OCI-LY7 (cell line): ENCODE data around the gene UGCG. TPM values are rescaled to one million over a fixed set of nuclear protein-coding genes. Genes with fewer than 3 reads are reported as not detected.

ENCODE experiments used
- BruUV-seq: library from RNA; stranded (reverse); fragments of 400-500 nt; replicated peaks from 2 replicates; lab custom pipeline; 2021; lab: Mats Ljungman, UMichigan
- CTCF ChIA-PET: fragments of 300-600 bp; sonication (Branson Sonifier 250); formaldehyde crosslinking; loops from one replicate; lab custom pipeline; 2022; ENCODE audit warnings: antibody characterized with exemption; ENCODE audit not compliant: unreplicated experiment; lab: Charles Lee
- POLR2A ChIA-PET: fragments of 300-600 bp; sonication (Branson Sonifier 250); formaldehyde crosslinking; loops from one replicate; lab custom pipeline; 2022; ENCODE audit warnings: antibody characterized with exemption; lab: Charles Lee
- DNase-seq: peaks from one replicate; pipeline ENCODE4 v3.0.0-alpha.2; 2015; ENCODE audit warnings: low spot score
- H2AFZ ChIP-seq: fragments of 200-600 bp; sonication (generic), shearing (Covaris generic); 2 replicates; pipeline ENCODE4 v1.6.1; 2014; ENCODE audit warnings: mild to moderate bottlenecking, antibody characterized with exemption, low read length, moderate library complexity
- H3K27ac ChIP-seq: fragments of 200-600 bp; sonication (generic); 2 replicates; pipeline ENCODE4 v1.5.1; 2014; ENCODE audit warnings: mixed run types, low read depth, mild to moderate bottlenecking, moderate library complexity, low read length, inconsistent platforms; ENCODE audit not compliant: poor library complexity, severe bottlenecking
- H3K36me3 ChIP-seq: fragments of 200-600 bp; sonication (generic); 2 replicates; pipeline ENCODE4 v1.6.1; 2014; ENCODE audit warnings: mild to moderate bottlenecking, antibody characterized with exemption, low read length, moderate library complexity, mixed read lengths; ENCODE audit not compliant: insufficient read depth
- H3K4me1 ChIP-seq: fragments of 200-600 bp; sonication (generic); 2 replicates; pipeline ENCODE4 v1.5.1; 2014; ENCODE audit warnings: mild to moderate bottlenecking, low read length; ENCODE audit not compliant: insufficient read depth, poor library complexity, severe bottlenecking
- H3K4me2 ChIP-seq: fragments of 200-600 bp; sonication (generic); 2 replicates; pipeline ENCODE4 v1.6.1; 2014; ENCODE audit warnings: mild to moderate bottlenecking, low read length
- H3K4me3 ChIP-seq: fragments of 200-600 bp; sonication (generic); 2 replicates; pipeline ENCODE4 v1.5.1; 2014; ENCODE audit warnings: mild to moderate bottlenecking, low read depth, low read length; ENCODE audit not compliant: poor library complexity, severe bottlenecking
- H3K79me2 ChIP-seq: fragments of 200-600 bp; sonication (generic); 2 replicates; pipeline ENCODE4 v1.6.1; 2016; ENCODE audit warnings: low read depth, mild to moderate bottlenecking, low read length, moderate library complexity, mixed read lengths; ENCODE audit not compliant: insufficient read depth
- H3K9me2 ChIP-seq: fragments of 200-600 bp; sonication (generic); 2 replicates; pipeline ENCODE4 v1.6.1; 2016; ENCODE audit warnings: mild to moderate bottlenecking, low read length, mixed read lengths; ENCODE audit not compliant: insufficient read depth
- H3K9me3 ChIP-seq: fragments of 200-600 bp; sonication (generic); 2 replicates; pipeline ENCODE4 v1.6.1; 2014; ENCODE audit warnings: mild to moderate bottlenecking, mixed run types, low read length, mixed read lengths
- H4K20me1 ChIP-seq: fragments of 200-600 bp; sonication (generic); 2 replicates; pipeline ENCODE4 v1.6.1; 2014; ENCODE audit warnings: mild to moderate bottlenecking, antibody characterized with exemption, low read length, moderate library complexity, mixed read lengths; ENCODE audit not compliant: insufficient read depth
- EZH2phosphoT487 ChIP-seq: fragments of 200-600 bp; sonication (generic); IDR thresholded peaks from 2 replicates; pipeline ENCODE4 v1.6.1; 2018; ENCODE audit warnings: low read depth, borderline replicate concordance, mild to moderate bottlenecking, mixed run types, antibody characterized with exemption, low read length, moderate library complexity, mixed read lengths
- intact Hi-C: fragments of 100-400 bp; cut with micrococcal nuclease; formaldehyde crosslinking; loops from one replicate; pipeline ENCODE4 v1.10.0; 2022; ENCODE audit not compliant: unreplicated experiment
- total RNA-seq, 2 experiments: library from RNA; depleted of rRNA in 1 of 2; stranded (reverse); fragments of >200 nt in 1 of 2; shearing (Covaris generic) in 1 of 2; gene quantifications; 2 replicates each; pipeline ENCODE4 v1.2.3, GENCODE V29; 2014 to 2022
- TF ChIP-seq, protein P1 (sequence below): fragments of 200-600 bp; sonication (generic); conservative IDR thresholded peaks from 2 replicates; pipeline ENCODE4 v1.5.1; 2014; ENCODE audit warnings: mild to moderate bottlenecking, antibody characterized with exemption, low read length, moderate library complexity, mixed read lengths

Gene UGCG
- total RNA-seq, 2 experiments from 2014 or later, result 12.9 to 14.7 TPM

DNA sequence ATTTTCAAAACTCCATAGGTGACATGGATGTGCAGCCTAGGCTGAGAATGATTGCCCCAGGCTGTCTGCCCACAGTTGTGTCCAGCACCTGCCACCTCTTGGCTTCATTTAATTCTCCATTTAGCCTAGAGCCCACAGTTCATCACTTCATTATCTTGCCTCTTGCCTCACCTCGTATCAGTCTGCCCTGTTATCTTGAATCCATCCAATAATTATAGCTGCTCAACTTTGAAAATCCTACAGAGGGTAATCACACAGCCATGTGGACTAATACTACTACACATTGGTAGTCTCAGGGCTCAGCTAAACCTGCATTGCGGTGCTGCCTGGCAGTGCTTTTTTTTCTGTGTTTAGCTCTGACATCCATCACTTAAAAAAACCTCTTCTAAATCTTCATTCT is 7.4 kb downstream of the UGCG start:
- no TSS peak for BruUV-seq

DNA sequence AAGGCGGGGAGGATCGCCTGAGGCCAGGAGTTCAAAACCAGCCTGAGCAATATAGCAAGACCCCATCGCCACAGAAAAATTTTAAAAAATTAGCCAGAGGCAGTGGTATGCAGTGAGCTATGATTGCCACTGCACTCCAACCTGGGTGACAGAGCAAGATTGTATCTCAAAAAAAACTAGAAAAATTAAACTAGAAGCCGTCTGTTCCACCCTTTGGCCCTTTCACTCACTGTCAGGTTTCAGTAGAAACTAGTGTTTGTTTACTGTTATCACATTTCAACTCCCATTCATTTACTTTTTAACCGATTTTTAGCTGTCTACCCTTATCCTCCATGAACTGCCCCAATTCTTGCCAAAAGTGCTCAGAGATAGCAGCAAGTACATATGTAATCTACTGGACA is 8.3 kb downstream of the UGCG start:
- no peak for TF ChIP-seq EZH2phosphoT487
- TF ChIP-seq, protein P1, sequence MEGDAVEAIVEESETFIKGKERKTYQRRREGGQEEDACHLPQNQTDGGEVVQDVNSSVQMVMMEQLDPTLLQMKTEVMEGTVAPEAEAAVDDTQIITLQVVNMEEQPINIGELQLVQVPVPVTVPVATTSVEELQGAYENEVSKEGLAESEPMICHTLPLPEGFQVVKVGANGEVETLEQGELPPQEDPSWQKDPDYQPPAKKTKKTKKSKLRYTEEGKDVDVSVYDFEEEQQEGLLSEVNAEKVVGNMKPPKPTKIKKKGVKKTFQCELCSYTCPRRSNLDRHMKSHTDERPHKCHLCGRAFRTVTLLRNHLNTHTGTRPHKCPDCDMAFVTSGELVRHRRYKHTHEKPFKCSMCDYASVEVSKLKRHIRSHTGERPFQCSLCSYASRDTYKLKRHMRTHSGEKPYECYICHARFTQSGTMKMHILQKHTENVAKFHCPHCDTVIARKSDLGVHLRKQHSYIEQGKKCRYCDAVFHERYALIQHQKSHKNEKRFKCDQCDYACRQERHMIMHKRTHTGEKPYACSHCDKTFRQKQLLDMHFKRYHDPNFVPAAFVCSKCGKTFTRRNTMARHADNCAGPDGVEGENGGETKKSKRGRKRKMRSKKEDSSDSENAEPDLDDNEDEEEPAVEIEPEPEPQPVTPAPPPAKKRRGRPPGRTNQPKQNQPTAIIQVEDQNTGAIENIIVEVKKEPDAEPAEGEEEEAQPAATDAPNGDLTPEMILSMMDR, result no peak
- no peak overlapping the region for H2AFZ ChIP-seq
- H4K20me1 ChIP-seq, result peaks cover 24% of the 10 kb centered on the region
- POLR2A ChIA-PET, result interaction anchor here (1.3 kb wide), 1 partner anchor 11 kb away, joined by 3 read pairs; no protein-coding TSS in a partner anchor
- peaks cover 23% of the 10 kb centered on the region for H3K36me3 ChIP-seq
- intact Hi-C loops, result no loop called here
- no peaks in the 10 kb centered on the region for H3K9me2 ChIP-seq
- no peak for DNase-seq
- peaks cover 18% of the 10 kb centered on the region for H3K4me1 ChIP-seq
- no peaks in the 10 kb centered on the region; the same call in 1 of the 2 replicates for H3K9me3 ChIP-seq
- peaks cover 94% of the 10 kb centered on the region for H3K79me2 ChIP-seq
- H3K4me2 ChIP-seq, result no peak overlapping the region
- no peak overlapping the region for H3K4me3 ChIP-seq
- BruUV-seq, result no TSS peak
- H3K27ac ChIP-seq, result no peak overlapping the region
- CTCF ChIA-PET, result no interaction called here

More for the DNA sequence above, 7.4 kb downstream of the UGCG start:
- peaks cover 6% of the 10 kb centered on the region; the same call in 1 of the 2 replicates for H3K9me3 ChIP-seq
- POLR2A ChIA-PET, result interaction anchor here (0.8 to 1.3 kb wide), 2 partner anchors 12 to 19 kb away, joined by 3 read pairs; no protein-coding TSS in a partner anchor
- DNase-seq, result no peak
- intact Hi-C loops, result no loop called here
- H3K79me2 ChIP-seq, result peaks cover 94% of the 10 kb centered on the region
- no peak for TF ChIP-seq EZH2phosphoT487
- TF ChIP-seq, protein P1, result no peak
- peaks cover 28% of the 10 kb centered on the region for H3K36me3 ChIP-seq
- no peaks in the 10 kb centered on the region for H3K9me2 ChIP-seq
- H3K27ac ChIP-seq, result no peak overlapping the region
- peaks cover 20% of the 10 kb centered on the region for H3K4me1 ChIP-seq
- CTCF ChIA-PET, result no interaction called here
- H3K4me3 ChIP-seq, result no peak overlapping the region
- H4K20me1 ChIP-seq, result peaks cover 20% of the 10 kb centered on the region; the same call in 1 of the 2 replicates
- H3K4me2 ChIP-seq, result no peak overlapping the region
- no peak overlapping the region for H2AFZ ChIP-seq

- Histone ChIP-seq H2AFZ (no peak overlapping the region), H3K9me3 (no peaks in the 10 kb centered on the region), H3K4me2 (no peak overlapping the region), H3K4me1 (peaks cover 11% of the 10 kb centered on the region), H3K27ac (no peak overlapping the region), H3K9me2 (no peaks in the 10 kb centered on the region), H3K36me3 (peaks cover 11% of the 10 kb centered on the region), H3K4me3 (no peak overlapping the region), H4K20me1 (peaks cover 32% of the 10 kb centered on the region), H3K79me2 (peaks cover 94% of the 10 kb centered on the region)
- POLR2A ChIA-PET, result interaction anchor here (0.8 kb wide), 1 partner anchor 10 kb away, joined by 3 read pairs; no protein-coding TSS in a partner anchor
- TF ChIP-seq, protein P1, result no peak
- no peak for TF ChIP-seq EZH2phosphoT487
- no peak for DNase-seq
- CTCF ChIA-PET, result no interaction called here
- intact Hi-C loops, result no loop called here
- no TSS peak for BruUV-seq
Measured at GRCh38 chr9:111907147-111907546, 10.5 kb downstream of the UGCG start.
